ENCODE results near the gene STUB1.
"Not testable (repeated sequence)": the region's sequence is repeated elsewhere in the genome, so short reads cannot be mapped to it uniquely, and the experiment has no call there.

Gene STUB1

GRCh38 chr16:680967-681745, 946 bp downstream of the STUB1 start:
- DNase-seq = no peak

GRCh38 chr16:681746-682427, 1.7 kb downstream of the STUB1 start:
- no peak for DNase-seq

GRCh38 chr16:682493-683395, 2.5 kb downstream of the STUB1 start:
- DNase-seq = no peak

- DNase-seq = no peak
These were observed 3.3 kb downstream of the STUB1 start for GRCh38 chr16:683396-684070.

GRCh38 chr16:684071-684794, 4.0 kb downstream of the STUB1 start, which contains the start of gene JMJD8:
JMJD8 (minus strand) TSS chr16:684334; CDS start chr16:684319, 15 bp downstream.
- peak; percentile 97 for DNase-seq

- no peak for DNase-seq
These were observed 4.9 kb downstream of the STUB1 start for GRCh38 chr16:684961-685696.

- DNase-seq = no peak
These were observed 5.8 kb downstream of the STUB1 start for GRCh38 chr16:685967-686366.

DNA sequence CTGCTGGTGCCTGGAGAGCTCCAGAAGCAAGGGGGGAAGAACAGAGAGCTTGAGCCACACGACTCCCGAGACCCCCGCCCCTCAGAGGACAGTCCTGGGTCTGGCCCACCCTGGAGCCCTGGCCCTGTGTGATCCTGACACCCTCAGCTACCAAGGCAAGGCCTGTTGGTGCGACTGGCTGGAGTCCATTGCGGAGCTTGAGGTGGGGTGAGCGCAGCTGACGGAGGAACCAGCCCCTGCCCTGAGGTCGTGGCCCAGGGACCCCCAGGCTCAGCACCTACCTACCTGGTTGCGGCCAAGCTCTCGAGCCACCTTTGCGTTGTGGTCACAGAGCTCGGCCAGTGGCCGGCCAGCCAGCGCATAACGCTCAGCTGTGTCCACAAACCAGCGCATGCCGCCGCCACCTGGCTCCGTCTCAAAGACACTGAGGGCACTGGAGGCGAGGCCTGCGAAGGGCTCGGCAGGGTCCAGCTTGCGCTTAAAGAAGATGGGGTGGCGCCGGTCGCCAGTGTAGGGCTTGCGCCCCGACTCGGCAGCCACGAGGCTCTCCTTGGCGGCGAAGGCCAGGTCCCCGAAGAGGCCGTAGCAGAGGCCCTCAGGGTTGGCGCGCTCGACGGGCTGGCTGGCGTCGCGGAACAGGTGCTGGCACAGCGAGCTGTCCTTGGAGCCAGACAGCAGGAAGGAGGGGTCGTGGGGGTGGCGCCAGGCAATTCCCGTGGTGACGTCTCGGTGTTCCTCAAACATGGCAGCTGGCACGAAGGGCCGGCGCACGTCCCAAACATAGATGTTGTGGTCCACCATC, 6.5 kb downstream of the STUB1 start:
- DNase-seq = no peak

DNA sequence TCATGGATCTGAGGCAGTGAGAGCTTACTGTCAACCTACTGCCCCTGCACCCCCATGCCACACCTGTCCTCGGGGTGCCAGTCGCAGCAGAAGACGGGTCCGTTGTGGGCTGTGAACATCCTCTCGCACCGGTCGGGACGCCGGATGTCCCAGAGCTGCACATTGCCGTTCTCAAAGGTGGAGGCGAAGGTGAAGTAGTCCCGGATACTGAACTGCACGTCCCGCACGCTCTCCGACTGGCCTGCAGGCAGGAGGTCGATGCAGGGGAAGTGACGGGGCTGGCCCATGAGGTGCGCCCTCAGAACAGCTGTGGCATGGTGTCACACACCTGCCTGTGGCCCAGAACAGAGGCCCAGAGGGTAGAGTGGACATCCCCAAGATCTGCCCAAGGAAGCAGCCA, 7.3 kb downstream of the STUB1 start:
- no peak for DNase-seq

- no peak for DNase-seq
These were observed 9.1 kb downstream of the STUB1 start for GRCh38 chr16:689175-689897.

GRCh38 chr16:691242-691641, 11.0 kb downstream of the STUB1 start:
- not testable (repeated sequence) for DNase-seq

- no peak for DNase-seq
These were observed 12.3 kb downstream of the STUB1 start for GRCh38 chr16:692356-693108.

DNA sequence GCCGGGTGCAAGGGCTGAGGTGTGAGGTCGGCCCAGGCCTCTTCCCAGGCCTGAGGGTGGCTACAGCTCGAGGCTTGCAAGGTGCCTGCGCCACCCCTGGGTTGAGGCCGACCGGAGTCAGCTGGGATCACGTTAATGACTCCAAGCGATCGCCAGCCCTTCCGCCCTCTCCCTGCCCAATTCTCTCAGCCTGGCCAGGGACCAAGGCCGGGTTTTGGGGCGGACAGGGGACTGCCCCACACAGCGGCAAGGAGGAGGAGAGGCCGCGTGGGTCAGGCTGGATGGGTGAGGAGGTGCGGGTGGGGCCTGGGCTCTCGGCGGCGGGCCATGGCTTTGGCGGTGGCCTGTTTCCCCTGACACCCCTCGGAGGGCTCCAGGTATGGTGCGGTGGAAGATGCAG, 13.2 kb downstream of the STUB1 start:
- no peak for DNase-seq

- no peak for DNase-seq
These were observed 13.6 kb downstream of the STUB1 start for GRCh38 chr16:693766-694165.

- DNase-seq = no peak
These were observed 14.1 kb downstream of the STUB1 start for GRCh38 chr16:694187-694862.

GRCh38 chr16:694863-695354, 14.7 kb downstream of the STUB1 start:
- no peak for DNase-seq

DNA sequence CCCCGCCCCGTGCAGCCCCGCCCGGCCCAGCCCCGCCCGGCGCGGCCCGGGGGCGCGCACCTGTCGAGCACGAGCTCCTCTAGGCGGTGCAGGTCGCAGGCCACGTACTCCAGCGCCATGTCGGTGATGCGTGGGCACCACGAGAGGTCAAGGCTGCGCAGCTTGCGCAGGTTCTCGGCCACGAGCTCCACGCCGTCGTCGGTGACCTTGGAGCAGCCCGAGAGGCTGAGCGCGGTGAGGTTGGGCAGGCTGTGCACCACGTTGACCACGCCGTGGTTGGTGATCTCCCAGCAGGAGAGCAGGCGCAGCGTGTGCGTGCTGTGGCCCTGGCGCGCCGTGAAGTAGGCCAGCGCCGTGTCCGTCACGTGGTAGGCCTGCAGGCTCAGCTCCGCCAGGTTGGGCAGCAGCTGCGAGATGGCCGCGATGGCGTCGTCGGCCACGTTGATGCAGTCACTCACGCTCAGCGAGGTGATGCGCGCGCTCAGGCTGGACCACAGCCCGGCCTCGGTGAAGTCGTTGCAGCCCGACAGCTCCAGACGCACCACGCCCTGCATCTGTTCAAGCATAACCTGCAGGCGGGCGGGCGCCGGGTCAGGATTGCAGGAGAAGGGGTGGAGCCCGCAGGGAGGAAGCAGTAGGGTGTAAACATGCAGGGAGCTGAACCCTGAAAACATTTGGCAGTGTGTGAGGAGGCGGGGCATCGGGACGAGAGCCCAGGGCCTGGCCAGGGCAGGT, 15.3 kb downstream of the STUB1 start:
- peak; percentile 67 for DNase-seq

All from CD4-positive, alpha-beta T cell treated with Interleukin-4 for 4 hours (primary cell).